Ishikawa (cell line): Measurements from ENCODE around the gene NEXMIF.
A peak's percentile ranks its signal among the peaks of the same experiment; 100 is the strongest.

Experiments used
- CEBPB ChIP-seq: IDR thresholded peaks from 2 replicates; pipeline ENCODE4 v1.6.1; 2012
- CREB1 ChIP-seq: IDR thresholded peaks from 2 replicates; pipeline ENCODE4 v1.6.1; 2012; ENCODE audit warnings: low read depth
- EGR1 ChIP-seq: IDR thresholded peaks from 2 replicates; pipeline ENCODE4 v1.6.1; 2012
- EP300 ChIP-seq: IDR thresholded peaks from 2 replicates; pipeline ENCODE4 v1.6.1; 2012; ENCODE audit warnings: borderline replicate concordance
- FOXM1 ChIP-seq: IDR thresholded peaks from 2 replicates; pipeline ENCODE4 v1.6.1; 2012; ENCODE audit warnings: low read depth, borderline replicate concordance
- MAX ChIP-seq: IDR thresholded peaks from 2 replicates; pipeline ENCODE4 v1.6.1; 2012
- NFIC ChIP-seq: IDR thresholded peaks from 2 replicates; pipeline ENCODE4 v1.6.1; 2012
- RAD21 ChIP-seq: IDR thresholded peaks from 2 replicates; pipeline ENCODE4 v1.6.1; 2012; ENCODE audit warnings: low read depth
- REST ChIP-seq: IDR thresholded peaks from 2 replicates; pipeline ENCODE4 v1.6.1; 2012; ENCODE audit warnings: low read depth, mild to moderate bottlenecking
- TAF1 ChIP-seq: IDR thresholded peaks from 2 replicates; pipeline ENCODE4 v1.6.1; 2012; ENCODE audit warnings: low read depth, mild to moderate bottlenecking
- TCF12 ChIP-seq: IDR thresholded peaks from 2 replicates; pipeline ENCODE4 v1.6.1; 2012; ENCODE audit warnings: low read depth
- TEAD4 ChIP-seq: IDR thresholded peaks from 2 replicates; pipeline ENCODE4 v1.6.1; 2012
- USF1 ChIP-seq: IDR thresholded peaks from 2 replicates; pipeline ENCODE4 v1.6.1; 2012
- YY1 ChIP-seq: IDR thresholded peaks from 2 replicates; pipeline ENCODE4 v1.6.1; 2012; ENCODE audit warnings: low read depth
- ZBTB7A ChIP-seq: IDR thresholded peaks from 2 replicates; pipeline ENCODE4 v1.6.1; 2012; ENCODE audit warnings: low read depth

NEXMIF gene

GRCh38 chrX:74924449-74925224 lies 615 bp downstream of the NEXMIF start:
- no peak for TF ChIP-seq FOXM1
- TF ChIP-seq CREB1: no peak
- no peak for TF ChIP-seq NFIC
- no peak for TF ChIP-seq TEAD4
- no peak for TF ChIP-seq RAD21
- no peak for TF ChIP-seq CEBPB
- no peak for TF ChIP-seq TCF12
- TF ChIP-seq MAX: peak; percentile 99
- no peak for TF ChIP-seq USF1

GRCh38 chrX:74923942-74924448 lies 1.3 kb downstream of the NEXMIF start:
- TF ChIP-seq EP300 (no peak), NFIC (no peak; the same call in 1 of the 2 replicates), TCF12 (no peak), CEBPB (no peak), CREB1 (no peak), YY1 (no peak), ZBTB7A (no peak), TEAD4 (no peak), REST (no peak), RAD21 (no peak), MAX (no peak), TAF1 (no peak), EGR1 (no peak), USF1 (no peak), FOXM1 (no peak)

GRCh38 chrX:74922922-74923543 lies 2.2 kb downstream of the NEXMIF start:
- no peak for TF ChIP-seq USF1
- no peak for TF ChIP-seq CREB1
- TF ChIP-seq TCF12: no peak
- no peak for TF ChIP-seq NFIC
- no peak for TF ChIP-seq EP300
- no peak for TF ChIP-seq FOXM1
- no peak for TF ChIP-seq RAD21
- no peak for TF ChIP-seq EGR1
- TF ChIP-seq CEBPB: no peak
- no peak for TF ChIP-seq REST
- no peak for TF ChIP-seq YY1
- no peak for TF ChIP-seq TEAD4
- no peak for TF ChIP-seq TAF1
- TF ChIP-seq MAX: no peak
- TF ChIP-seq ZBTB7A: no peak

- no peak for TF ChIP-seq YY1
- no peak for TF ChIP-seq TCF12
- no peak for TF ChIP-seq RAD21
- TF ChIP-seq NFIC: no peak
- no peak for TF ChIP-seq TEAD4
- TF ChIP-seq EGR1: no peak
- TF ChIP-seq TAF1: no peak
- no peak for TF ChIP-seq CEBPB
- TF ChIP-seq USF1: no peak
- TF ChIP-seq FOXM1: no peak
- no peak for TF ChIP-seq MAX
- TF ChIP-seq CREB1: no peak
- no peak for TF ChIP-seq EP300
- no peak for TF ChIP-seq REST
- TF ChIP-seq ZBTB7A: no peak
Measured at GRCh38 chrX:74911494-74911893, 13.8 kb downstream of the NEXMIF start.
